HG02623 (cell line): Measurements from ENCODE around the gene GPSM3.
A peak's percentile ranks its signal among the peaks of the same experiment; 100 is the strongest.
"Not testable (repeated sequence)": the region's sequence is repeated elsewhere in the genome, so short reads cannot be mapped to it uniquely, and the experiment has no call there.

ENCODE experiments used
- ATAC-seq: cut with Tn5 transposase; IDR thresholded peaks from one replicate; pipeline ENCODE4 v1.9.1; 2021; ENCODE audit warnings: moderate library complexity; ENCODE audit not compliant: unreplicated experiment

Gene GPSM3

DNA sequence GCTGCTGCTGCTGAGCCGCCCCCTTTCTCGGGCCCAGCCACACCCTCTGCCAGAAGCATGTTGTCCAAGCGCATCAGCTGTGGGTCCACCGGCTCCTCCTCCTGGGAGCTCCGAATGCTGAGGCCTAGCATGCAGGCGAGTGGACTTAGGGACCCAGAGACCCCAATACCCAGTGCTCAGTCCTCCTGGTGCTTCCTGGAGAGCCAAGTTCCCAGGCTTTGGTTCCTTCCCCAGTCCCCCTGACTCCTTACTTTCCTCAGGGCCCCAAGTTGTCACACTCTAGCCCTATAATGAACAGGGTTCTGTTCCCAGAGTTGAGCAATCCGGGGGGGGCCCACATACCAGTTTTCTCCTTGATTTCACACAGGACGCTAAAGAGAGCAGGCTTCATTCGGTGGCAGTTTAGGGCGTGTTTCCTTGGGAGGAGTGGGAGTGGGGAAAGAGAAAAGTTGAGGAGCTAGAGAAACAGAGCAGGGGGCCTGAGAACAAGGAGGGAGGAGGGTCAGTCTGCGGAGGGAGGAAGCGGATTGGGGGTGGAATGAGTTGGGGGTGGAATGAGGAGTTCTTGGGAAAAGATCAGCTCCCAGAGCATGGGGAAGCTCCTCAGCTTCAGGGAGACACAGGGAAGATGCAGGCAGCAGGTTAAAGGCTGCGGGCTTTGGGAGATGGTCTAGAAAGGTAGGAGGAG is 3.9 kb downstream of the GPSM3 start:
- ATAC-seq, result no peak

DNA sequence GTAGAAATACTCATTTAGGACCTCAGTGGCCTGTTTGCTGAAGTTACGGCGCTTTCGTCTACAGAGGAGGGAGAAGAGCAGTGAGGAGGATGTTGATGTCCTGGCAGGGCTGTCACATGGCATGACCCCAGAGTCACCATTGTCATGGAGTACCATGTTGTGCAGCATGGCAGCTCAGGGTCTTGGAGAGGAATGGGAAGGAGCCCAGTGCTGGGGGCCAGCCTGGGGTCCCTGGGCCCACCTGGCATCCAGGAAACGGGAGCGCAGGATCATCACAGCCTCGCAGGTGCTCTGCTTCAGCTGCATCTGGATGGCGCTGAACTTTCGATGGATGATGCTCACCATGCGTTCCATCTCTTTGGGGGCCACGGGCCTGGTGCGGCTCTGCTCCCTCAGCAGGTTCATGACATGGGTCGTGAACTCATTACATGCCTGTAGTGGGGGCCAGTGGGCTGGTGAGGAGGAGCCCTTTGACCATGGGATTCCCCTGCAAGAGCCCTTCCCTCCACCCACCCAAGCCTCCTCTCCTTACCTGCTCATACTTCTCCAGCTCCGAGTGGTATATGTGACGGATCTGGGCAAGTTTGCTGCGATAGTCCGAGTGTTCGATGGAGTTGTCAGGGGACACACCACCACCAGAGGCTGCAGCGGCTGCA is 4.6 kb downstream of the GPSM3 start:
- ATAC-seq, result not testable (repeated sequence)

DNA sequence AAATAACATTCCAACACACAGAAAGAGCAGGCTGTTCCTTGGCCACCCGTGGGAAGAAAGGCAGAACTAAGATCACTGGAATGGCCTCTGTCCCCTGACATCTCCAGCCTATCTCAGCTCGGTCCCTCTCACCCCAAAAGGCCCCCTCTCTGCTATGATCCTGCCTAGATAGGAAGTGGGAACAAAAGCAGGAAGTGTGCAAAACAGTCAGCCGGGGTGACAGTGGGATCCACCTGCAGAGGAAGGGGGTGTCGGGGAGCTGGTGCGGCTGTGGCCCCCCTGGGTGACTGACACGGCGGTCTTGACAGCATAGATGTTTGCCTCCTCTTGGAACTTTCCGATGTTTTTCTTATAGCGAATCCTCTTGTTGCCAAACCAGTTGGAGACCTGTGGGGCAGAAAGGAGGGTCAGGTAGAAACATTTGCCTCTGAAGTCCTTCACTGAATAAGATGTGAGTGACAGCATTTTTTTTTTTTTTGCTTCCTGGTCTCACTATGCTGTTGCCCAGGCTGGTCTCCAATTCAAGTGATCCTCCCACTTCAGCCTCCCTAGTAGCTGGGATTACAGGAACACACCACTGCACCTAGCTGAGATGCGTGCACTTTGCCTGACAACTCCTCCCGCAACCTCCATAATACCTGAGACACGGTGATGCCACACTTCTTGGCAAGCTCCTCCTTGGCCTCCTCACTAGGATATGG is 5.3 kb downstream of the GPSM3 start:
- ATAC-seq, result no peak

DNA sequence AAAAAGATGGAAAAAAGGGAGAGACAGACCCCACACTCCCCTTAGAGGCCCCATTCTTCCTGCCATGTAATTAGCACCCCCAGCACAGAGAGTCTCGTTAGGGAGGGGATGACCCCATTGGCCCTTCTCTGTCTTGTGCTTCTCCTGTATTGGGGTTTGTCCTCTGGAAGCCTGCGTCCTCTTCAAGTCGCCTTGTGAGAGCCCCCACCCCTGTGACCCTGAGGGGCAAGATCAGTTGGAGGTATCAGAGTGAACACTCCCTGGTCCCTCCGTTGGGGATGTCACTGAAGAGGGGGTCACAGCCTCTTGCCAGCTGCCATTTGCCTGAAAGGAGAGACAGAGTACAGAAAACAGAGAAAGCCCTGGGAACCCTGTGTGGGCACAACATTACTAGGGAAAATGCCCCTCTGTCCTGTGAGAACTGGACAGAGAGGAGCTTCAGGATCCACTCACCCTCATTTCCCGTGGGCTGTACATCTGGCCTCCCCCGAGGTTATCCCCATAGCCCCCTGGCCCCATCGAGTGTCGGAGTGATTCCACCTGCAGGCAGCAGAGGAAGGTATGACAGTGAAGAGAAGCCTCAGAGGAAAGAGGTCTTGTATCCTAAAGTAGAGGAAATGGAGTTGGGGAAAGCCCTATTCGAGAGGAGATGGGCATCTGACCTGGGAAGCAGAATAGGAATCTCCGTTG is 6.1 kb downstream of the GPSM3 start:
- ATAC-seq, result not testable (repeated sequence)

DNA sequence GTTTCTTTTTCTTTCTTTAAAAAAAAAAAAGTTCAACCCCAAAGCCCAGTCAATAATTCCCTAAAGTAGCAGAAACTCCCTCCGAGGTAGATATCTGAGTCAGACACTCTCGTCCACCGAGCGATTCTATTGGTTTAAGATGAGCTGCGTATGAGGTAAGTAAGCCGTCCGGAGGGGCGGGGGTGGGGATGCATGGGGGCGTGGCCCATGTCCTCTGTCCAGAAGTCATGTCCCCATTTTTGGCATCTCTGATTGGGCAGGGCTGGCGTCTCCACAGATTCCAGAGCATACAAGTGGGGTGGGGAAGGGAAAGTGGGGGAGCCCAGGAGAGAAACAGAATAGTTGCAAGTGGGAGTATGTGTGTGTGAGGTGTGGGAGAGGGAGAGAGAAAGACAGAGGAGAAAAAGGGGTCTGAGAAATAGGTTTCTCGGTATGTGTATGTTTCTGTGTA is 6.7 kb downstream of the GPSM3 start:
- ATAC-seq, result not testable (repeated sequence)

DNA sequence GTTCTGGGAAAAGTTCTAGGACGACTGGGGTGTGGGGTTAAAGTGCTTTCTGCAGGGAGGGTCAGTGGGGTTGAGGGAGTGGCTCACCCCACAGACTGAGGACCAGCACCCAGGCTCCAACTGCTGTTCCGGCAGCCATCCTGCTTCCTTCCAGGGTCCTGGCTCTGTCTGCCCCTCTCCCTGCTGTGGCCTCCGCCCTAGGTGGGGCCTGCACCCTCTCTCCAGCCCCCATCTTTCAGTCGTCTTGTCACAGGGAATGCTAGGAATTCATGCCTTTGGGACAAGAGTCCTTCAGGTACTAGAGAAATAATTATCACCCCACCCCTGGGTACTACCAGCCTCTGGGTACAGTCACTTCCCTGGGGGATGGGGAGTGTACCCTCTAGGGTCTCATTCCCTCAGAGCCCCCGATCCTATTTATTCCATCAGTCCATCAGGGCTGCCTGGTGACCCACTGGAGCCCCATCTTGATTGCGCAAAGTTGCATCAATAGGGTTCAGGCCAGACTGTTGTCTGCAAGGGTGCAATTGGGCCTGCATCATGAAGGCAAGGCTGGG is 8.3 kb downstream of the GPSM3 start, which contains the start of gene AGER:
Gene AGER (minus strand): TSS at position 170 of the 557 bp plus-strand sequence. CDS start 31 bp downstream, at position 139.
- ATAC-seq, result no peak

DNA sequence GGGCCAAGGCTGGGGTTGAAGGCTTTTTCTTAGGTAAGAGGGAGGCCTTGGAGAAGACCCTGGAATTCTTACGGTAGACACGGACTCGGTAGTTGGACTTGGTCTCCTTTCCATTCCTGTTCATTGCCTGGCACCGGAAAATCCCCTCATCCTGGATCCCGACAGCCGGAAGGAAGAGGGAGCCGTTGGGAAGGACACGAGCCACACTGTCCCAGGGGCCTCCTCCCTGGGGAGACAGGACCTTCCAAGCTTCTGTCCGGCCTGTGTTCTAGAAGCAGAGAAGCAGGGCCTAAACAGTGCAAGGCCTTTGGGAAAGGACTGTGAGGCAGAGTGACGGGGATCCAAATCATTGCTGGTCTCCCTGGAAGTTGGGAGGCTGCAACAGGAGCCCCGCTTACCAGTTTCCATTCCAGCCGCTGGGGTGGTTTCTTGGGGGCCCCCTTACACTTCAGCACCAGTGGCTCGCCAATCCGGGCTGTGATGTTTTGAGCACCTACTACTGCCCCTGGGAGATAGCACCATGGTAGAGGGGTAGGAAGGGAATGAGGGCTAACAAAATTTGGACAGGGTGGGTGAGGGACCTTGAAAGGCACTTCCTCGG is 8.9 kb downstream of the GPSM3 start:
- ATAC-seq, result no peak

DNA sequence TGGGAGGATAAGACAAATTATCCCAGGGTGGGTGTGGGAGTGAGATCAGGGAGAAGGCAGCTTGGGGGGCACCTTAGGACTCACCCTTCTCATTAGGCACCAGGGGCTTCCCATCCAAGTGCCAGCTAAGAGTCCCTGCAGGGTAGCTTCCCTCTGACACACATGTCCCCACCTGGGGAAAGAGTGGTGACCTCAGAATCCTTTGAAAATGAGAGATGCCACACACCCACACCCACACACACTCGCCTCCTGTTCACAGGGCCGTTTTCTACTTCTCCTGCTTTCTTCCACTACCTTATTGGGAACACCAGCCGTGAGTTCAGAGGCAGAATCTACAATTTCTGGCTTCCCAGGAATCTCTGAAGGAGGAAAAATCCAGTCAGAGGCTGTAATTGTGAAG is 9.4 kb downstream of the GPSM3 start:
- ATAC-seq, result no peak

DNA sequence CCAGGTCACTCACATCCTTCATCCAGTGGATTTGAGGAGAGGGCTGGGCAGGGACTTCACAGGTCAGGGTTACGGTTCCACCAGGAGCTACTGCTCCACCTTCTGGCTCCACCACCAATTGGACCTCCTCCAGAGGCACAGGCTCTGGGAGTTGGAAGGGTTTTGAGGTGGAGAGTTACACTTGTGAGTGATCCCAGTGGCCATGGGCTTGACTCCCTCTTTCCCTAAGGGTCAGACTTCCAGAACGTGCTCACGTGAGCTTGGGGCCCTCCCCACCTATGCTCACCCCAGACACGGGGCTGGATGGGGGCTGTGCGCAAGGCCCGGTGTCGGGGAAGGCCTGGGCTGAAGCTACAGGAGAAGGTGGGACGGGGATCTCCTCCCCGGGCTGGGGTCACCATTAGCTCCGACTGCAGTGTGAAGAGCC is 9.9 kb downstream of the GPSM3 start:
- no peak for ATAC-seq

DNA sequence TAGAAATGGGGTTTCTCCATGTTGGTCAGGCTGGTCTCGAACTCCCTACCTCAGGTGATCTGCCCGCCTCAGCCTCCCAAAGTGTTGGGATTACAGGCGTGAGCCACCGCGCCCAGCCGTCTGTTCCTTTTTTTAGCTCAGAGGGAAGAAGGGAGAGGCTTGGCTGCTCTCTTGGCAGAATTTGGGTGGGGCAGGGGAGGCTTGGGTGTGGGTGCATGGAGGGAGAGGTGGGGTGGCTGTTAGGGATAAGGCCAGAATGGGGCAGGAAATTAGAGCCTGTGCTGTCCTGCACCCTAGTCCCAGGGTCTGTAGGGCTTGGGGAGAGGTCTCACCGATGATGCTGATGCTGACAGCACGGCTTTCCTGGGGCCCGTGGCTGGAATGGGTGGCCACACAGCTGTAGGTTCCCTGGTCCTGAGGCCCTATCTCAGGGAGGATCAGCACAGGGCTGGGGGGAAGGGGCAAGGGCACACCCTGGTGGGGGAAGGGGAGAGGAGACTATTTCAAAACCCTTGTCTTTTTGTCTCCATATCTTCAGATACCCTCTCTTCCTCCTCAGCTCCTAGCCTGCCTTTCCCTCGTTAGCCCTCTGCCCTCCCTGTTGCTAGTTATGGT is 10.4 kb downstream of the GPSM3 start:
- ATAC-seq, result no peak

DNA sequence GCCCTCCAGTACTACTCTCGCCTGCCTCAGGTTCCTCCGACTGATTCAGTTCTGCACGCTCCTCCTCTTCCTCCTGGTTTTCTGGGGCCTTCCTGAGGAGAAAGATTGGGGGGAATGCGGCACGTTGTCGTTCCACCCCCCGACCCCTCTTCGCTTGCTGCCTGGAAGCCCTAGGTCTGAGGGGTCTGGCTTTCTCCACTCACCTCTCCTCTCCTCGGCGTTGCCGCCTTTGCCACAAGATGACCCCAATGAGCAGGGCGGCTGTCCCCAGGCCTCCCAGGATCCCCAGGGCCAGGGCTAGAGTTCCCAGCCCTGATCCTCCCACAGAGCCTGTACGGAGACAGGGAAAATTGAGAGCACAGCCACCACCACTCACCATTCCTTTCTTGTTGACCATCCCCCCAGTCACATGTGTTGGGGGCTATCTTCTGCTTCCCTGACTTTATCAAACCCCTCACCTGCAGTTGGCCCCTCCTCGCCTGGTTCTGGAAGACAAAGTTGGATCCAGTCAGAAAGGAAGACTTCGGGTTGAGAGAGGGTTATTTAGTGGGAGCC is 11.2 kb downstream of the GPSM3 start:
- ATAC-seq, result no peak

DNA sequence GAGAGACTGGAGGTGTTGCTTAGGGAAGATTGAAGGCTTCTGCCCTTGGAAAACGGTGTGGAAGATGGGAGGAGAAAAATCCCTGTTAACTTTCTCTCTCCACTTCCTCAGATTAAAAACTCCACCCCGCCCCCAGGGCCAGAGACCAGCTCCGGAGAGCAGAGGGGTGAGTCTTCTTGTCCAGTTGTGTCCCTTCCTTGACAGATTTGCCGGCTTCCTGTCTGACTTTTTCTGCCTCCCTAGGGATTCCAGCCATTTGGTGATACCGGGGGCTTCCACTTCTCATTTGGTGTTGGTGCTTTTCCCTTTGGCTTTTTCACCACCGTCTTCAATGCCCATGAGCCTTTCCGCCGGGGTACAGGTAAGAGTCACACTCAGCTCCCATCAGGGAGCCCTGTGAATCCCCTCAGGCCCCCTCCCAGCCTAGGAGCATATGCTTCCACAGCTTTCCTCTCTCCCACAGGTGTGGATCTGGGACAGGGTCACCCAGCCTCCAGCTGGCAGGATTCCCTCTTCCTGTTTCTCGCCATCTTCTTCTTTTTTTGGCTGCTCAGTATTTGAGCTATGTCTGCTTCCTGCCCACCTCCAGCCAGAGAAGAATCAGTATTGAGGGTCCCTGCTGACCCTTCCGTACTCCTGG is 12.6 kb downstream of the GPSM3 start:
- ATAC-seq, result no peak

DNA sequence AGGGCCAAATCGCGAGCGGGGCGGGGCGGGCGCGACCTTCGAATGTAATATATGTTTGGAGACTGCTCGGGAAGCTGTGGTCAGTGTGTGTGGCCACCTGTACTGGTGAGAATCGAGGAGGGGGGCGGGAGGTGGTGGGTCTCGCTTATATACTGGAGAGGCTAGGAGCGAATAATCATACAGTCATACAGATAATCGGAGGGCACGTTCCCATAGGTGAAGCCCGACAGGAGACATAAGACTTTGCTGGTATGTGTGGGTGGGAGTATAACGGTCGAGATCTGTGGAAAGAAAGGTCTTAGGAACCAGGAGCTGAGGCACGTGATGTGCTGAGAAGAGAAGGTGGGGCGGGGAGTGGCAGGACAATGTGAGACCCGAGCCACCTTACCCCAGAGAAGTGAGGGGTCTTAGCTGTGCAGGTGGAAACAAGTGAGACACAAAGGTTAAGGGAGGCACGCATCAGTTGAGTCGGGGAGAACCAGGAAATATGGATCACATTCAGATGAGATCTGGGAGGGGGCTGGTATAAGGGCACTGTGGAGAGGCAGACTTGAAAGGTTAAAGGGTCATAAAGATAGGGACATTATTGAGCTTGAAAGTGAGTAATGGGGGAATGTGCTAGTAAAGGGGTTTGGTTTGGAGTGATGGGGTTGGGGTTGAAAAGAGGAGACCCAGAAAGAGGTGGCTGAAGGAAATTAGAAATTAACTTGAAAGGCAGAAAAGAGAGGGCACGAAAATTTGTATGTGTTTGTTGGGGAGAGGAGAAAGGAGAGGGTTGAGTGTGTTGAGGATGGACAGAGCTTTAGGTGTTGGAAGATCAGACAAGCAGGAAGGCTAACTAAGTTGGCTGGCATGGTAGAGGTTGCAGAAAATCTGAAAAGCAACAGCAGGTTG is 13.6 kb downstream of the GPSM3 start:
- ATAC-seq, result no peak

DNA sequence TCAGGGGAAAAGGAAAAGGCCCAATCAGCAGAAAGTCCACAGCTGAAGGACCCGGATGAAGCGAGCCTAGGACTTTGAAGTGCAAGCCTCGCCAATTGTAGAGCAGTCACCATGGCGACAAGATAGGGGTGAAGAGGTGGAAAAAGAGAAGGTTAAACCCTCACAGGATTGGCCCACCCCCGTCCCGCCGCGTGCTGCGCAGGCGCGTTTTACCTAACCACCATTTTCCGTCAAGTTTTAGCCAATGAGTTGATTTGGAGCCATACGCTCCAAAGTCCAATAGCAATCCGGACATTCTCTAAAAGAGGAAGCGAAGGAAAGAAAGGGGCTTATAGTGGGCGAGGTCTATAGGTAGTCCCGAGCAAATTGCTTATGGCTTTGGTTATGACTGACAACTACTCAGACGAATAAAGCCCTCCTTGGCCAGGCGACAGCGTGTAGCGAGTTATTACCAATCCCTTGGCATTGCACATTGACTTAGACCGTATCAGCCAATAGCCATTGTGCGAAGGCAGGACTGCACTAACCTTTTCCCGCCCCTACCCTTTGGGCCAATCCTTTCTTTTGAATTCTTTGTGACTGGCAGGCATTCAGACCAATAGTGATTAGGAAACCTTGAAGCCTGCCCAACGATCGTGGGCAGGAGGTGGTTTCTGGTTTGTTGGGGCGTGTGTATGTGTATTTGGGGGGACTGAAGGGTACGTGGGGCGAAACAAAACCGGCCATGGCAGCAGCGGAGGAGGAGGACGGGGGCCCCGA is 14.5 kb downstream of the GPSM3 start, which contains the start of gene RNF5:
Gene RNF5 (plus strand): TSS at position 618 of the 759 bp plus-strand sequence. CDS start 107 bp downstream, at position 725.
- peak; percentile 74 for ATAC-seq

DNA sequence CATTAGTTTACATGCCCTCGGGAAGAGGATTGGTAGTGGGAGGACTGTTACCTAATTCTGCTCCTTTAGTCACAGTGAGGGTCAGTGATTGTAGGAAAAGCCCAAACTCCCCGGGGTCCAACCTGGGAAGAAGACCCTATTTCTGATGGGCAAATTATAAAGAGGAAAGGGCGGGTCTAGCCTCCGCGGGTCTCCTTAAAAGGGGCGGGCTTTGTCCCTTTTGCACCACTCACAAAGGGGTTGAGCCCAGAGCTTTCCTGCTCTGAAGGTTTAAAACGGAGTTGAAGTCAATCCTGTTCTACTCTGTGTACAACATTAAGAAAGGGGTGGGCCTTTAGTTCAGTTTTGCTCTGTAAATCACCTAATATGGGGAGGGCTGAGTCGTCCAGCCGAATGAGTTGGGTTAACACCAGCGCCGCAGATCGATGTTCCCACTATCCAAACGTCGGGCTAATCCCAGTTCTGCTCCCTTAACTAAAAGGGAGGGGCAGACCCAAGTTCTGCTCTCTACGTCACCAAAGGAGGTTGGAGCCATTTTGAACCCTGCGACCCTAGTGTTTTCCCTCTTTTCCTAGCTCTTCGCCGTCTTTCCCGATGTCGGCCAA is 15.2 kb downstream of the GPSM3 start:
- no peak for ATAC-seq

DNA sequence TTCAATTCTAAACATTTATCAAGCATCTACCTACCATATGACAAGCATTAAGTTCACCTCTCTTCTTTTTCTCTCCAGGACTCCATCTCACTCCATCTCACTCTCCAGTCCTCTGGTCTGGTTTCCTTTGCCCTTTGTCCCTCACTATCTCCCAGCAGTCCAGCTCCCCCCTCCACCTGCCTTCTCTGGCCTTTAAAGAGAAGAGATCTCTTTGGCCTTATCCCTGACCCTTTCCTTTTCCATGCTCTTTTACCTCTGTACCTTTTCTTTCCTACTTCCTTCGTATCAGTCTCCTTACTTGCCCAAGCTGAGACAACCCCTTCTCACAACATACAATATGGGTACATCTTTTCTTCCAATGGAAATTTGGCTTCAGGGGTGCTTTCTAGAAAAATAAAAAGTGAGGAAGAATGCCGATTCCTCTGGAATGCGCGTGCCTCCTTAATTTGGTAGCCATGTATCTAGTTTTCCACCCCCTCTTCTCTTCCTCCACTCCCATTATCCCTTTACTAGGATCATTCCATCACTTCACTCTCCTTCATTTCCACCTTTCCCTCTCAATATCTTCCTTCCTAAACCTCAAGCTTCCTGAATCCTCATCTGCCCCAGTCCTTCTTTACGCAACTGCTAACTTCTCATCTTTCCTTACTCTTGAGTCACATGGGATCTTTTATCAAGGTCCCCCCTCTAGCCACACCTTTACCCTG is 15.8 kb downstream of the GPSM3 start:
- ATAC-seq, result no peak
